AG10803 (cell line): ENCODE data around the gene PPL.

Experiments used
- DNase-seq: peaks from one replicate; pipeline ENCODE4 v3.0.0; 2010; ENCODE audit warnings: low read depth
- H3K4me3 ChIP-seq: 2 replicates; pipeline ENCODE4 v1.5.1; 2011; ENCODE audit warnings: mild to moderate bottlenecking, low read length, control low read depth
- CTCF ChIP-seq: conservative IDR thresholded peaks from 2 replicates; pipeline ENCODE4 v1.5.1; 2011; ENCODE audit warnings: mild to moderate bottlenecking, low read length, control low read depth, inconsistent platforms

PPL gene

GRCh38 chr16:4927661-4928060 lies 9.3 kb downstream of the PPL start:
- no peak overlapping the region for H3K4me3 ChIP-seq
- no peak for TF ChIP-seq CTCF
- DNase-seq = no peak

- TF ChIP-seq CTCF = no peak
- H3K4me3 ChIP-seq = no peak overlapping the region
- DNase-seq = no peak
These were observed 10.0 kb downstream of the PPL start for GRCh38 chr16:4926928-4927327.

- TF ChIP-seq CTCF = no peak
- no peak overlapping the region for H3K4me3 ChIP-seq
- no peak for DNase-seq
These were observed 11.2 kb downstream of the PPL start for GRCh38 chr16:4925791-4926190.

GRCh38 chr16:4925293-4925607 lies 11.7 kb downstream of the PPL start:
- TF ChIP-seq CTCF = no peak
- no peak overlapping the region for H3K4me3 ChIP-seq
- DNase-seq = no peak

GRCh38 chr16:4924593-4925292 lies 12.2 kb downstream of the PPL start:
- no peak for TF ChIP-seq CTCF
- H3K4me3 ChIP-seq = no peak overlapping the region
- no peak for DNase-seq

- DNase-seq = no peak
- TF ChIP-seq CTCF = no peak
- H3K4me3 ChIP-seq = no peak overlapping the region
These were observed 13.1 kb downstream of the PPL start for GRCh38 chr16:4923853-4924252.

GRCh38 chr16:4922721-4923342 lies 14.1 kb downstream of the PPL start:
- H3K4me3 ChIP-seq = no peak overlapping the region
- DNase-seq = no peak
- TF ChIP-seq CTCF = no peak
